MM.1S (cell line): ENCODE measurements around the gene RPL7A.
"Not testable (repeated sequence)": the region's sequence is repeated elsewhere in the genome, so short reads cannot be mapped to it uniquely, and the experiment has no call there.

ENCODE experiments used
- DNase-seq: peaks from one replicate; pipeline ENCODE4 v3.0.0-alpha.2; 2015
- H2AFZ ChIP-seq: fragments of 300-600 bp; sonication (generic); 2 replicates; pipeline ENCODE4 v1.6.0; 2016; ENCODE audit warnings: antibody characterized with exemption, low read length
- H3F3A ChIP-seq: fragments of 300-600 bp; sonication (generic); 2 replicates; pipeline ENCODE4 v1.6.1; 2016; ENCODE audit warnings: mild to moderate bottlenecking, antibody characterized with exemption, low read length, moderate library complexity, mixed read lengths; ENCODE audit not compliant: insufficient read depth
- H3K27ac ChIP-seq: fragments of 300-600 bp; sonication (generic); 2 replicates; pipeline ENCODE4 v1.5.1; 2016; ENCODE audit warnings: mild to moderate bottlenecking, low read length
- H3K27me3 ChIP-seq: fragments of 300-600 bp; sonication (generic); replicated peaks from 2 replicates; pipeline ENCODE4 v1.6.0; 2016; ENCODE audit warnings: low read length; ENCODE audit not compliant: insufficient read depth
- H3K36me3 ChIP-seq: fragments of 300-600 bp; sonication (generic); replicated peaks from 2 replicates; pipeline ENCODE4 v1.6.1; 2016; ENCODE audit warnings: mild to moderate bottlenecking, low read length, mixed read lengths; ENCODE audit not compliant: insufficient read depth
- H3K4me1 ChIP-seq: fragments of 300-600 bp; sonication (generic); 2 replicates; pipeline ENCODE4 v1.6.1; 2016; ENCODE audit warnings: low read length, mixed read lengths
- H3K4me2 ChIP-seq: fragments of 300-600 bp; sonication (generic); 2 replicates; pipeline ENCODE4 v1.6.0; 2016; ENCODE audit warnings: low read depth, low read length
- H3K4me3 ChIP-seq: fragments of 300-600 bp; sonication (generic); 2 replicates; pipeline ENCODE4 v1.5.1; 2016; ENCODE audit warnings: low read length, mixed read lengths
- H3K79me2 ChIP-seq: fragments of 300-600 bp; sonication (generic); 2 replicates; pipeline ENCODE4 v1.6.1; 2016; ENCODE audit warnings: mixed run types, low read length, mixed read lengths
- H3K9ac ChIP-seq: fragments of 300-600 bp; sonication (generic); 2 replicates; pipeline ENCODE4 v1.6.1; 2016; ENCODE audit warnings: low read length, mixed read lengths
- H3K9me2 ChIP-seq: fragments of 300-600 bp; sonication (generic); replicated peaks from 2 replicates; pipeline ENCODE4 v1.6.1; 2016; ENCODE audit warnings: mild to moderate bottlenecking, low read length, mixed read lengths; ENCODE audit not compliant: insufficient read depth
- H3K9me3 ChIP-seq: fragments of 300-600 bp; sonication (generic); replicated peaks from 2 replicates; pipeline ENCODE4 v1.6.1; 2016; ENCODE audit warnings: mild to moderate bottlenecking, low read length, mixed read lengths; ENCODE audit not compliant: insufficient read depth
- H4K20me1 ChIP-seq: fragments of 300-600 bp; sonication (generic); 2 replicates; pipeline ENCODE4 v1.6.1; 2016; ENCODE audit warnings: mild to moderate bottlenecking, low read length, moderate library complexity, mixed read lengths; ENCODE audit not compliant: insufficient read depth
- EZH2 ChIP-seq: fragments of 300-600 bp; sonication (generic); optimal IDR thresholded peaks from 2 replicates; pipeline ENCODE3; 2017; ENCODE audit warnings: low read depth, mild to moderate bottlenecking, antibody characterized with exemption, low read length, mixed read lengths
- EZH2phosphoT487 ChIP-seq: fragments of 300-600 bp; sonication (generic); IDR thresholded peaks from 2 replicates; pipeline ENCODE4 v1.6.1; 2018; ENCODE audit warnings: antibody characterized with exemption, low read length
- TF ChIP-seq, protein P1 (sequence below): fragments of 300-600 bp; sonication (generic); IDR thresholded peaks from 2 replicates; pipeline ENCODE4 v1.5.1; 2016; ENCODE audit warnings: antibody characterized with exemption, low read length, mixed read lengths

The RPL7A gene

DNA sequence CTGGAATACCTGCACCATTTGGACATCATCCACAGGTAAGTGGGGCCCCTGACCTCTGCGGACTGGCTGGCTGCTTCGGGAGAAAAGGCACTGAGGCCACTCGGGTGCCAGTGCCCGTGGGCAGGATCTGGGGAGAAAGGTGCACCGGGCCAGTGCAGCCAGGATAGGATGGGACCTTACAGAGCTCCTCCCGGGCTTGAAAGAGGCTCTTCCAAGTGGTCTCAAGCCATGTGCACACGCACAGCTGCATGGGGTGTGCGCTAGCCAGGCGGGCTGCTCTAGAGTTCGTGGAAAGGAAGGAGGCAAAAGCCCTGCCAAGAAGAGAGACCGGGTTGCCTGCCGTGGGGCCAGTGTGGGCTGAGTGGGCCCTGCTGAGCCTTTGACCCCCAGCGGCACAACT, 41.5 kb downstream of the RPL7A start:
- Histone ChIP-seq H3K27me3 (peaks cover 68% of the 10 kb centered on the region), H3K4me3 (no peak overlapping the region), H4K20me1 (no peaks in the 10 kb centered on the region), H3K9ac (no peak overlapping the region), H3F3A (no peaks in the 10 kb centered on the region), H3K9me3 (no peaks in the 10 kb centered on the region), H2AFZ (no peak overlapping the region), H3K4me2 (no peak overlapping the region), H3K27ac (no peak overlapping the region), H3K36me3 (no peaks in the 10 kb centered on the region), H3K79me2 (no peaks in the 10 kb centered on the region), H3K4me1 (no peaks in the 10 kb centered on the region), H3K9me2 (no peaks in the 10 kb centered on the region)
- DNase-seq = no peak
- TF ChIP-seq EZH2phosphoT487 (no peak), EZH2 (no peak)
- TF ChIP-seq, protein P1, sequence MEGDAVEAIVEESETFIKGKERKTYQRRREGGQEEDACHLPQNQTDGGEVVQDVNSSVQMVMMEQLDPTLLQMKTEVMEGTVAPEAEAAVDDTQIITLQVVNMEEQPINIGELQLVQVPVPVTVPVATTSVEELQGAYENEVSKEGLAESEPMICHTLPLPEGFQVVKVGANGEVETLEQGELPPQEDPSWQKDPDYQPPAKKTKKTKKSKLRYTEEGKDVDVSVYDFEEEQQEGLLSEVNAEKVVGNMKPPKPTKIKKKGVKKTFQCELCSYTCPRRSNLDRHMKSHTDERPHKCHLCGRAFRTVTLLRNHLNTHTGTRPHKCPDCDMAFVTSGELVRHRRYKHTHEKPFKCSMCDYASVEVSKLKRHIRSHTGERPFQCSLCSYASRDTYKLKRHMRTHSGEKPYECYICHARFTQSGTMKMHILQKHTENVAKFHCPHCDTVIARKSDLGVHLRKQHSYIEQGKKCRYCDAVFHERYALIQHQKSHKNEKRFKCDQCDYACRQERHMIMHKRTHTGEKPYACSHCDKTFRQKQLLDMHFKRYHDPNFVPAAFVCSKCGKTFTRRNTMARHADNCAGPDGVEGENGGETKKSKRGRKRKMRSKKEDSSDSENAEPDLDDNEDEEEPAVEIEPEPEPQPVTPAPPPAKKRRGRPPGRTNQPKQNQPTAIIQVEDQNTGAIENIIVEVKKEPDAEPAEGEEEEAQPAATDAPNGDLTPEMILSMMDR = no peak

DNA sequence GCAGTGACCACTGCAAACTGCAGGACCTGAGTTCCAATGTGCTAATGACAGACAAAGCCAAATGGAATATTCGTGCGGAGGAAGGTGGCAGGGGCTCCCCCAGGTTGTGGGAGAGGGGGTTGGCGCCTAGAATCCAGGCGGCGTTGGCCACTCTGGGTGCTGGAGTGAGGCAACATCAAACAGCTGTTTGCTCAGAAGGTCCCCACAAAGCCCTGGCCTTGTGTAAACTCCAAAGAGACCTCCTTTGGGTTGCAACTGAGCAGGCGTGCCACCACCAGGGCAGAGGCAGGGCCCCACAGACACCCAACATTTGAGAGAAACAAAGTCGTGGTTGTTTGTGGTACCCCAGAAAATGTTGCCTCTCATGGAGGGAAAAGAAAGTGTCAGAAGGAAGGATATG, 42.7 kb downstream of the RPL7A start:
- no peaks in the 10 kb centered on the region for H3F3A ChIP-seq
- no peaks in the 10 kb centered on the region for H4K20me1 ChIP-seq
- no peaks in the 10 kb centered on the region for H3K4me1 ChIP-seq
- no peaks in the 10 kb centered on the region for H3K9me2 ChIP-seq
- no peak for DNase-seq
- no peak overlapping the region for H3K27ac ChIP-seq
- H3K79me2 ChIP-seq = no peaks in the 10 kb centered on the region
- H3K27me3 ChIP-seq = peaks cover 68% of the 10 kb centered on the region
- no peak overlapping the region for H3K4me2 ChIP-seq
- no peaks in the 10 kb centered on the region for H3K9me3 ChIP-seq
- TF ChIP-seq EZH2 = no peak
- TF ChIP-seq EZH2phosphoT487 = no peak
- TF ChIP-seq, protein P1 = no peak
- no peak overlapping the region for H3K9ac ChIP-seq
- H3K36me3 ChIP-seq = no peaks in the 10 kb centered on the region
- no peak overlapping the region for H2AFZ ChIP-seq
- no peak overlapping the region for H3K4me3 ChIP-seq

DNA sequence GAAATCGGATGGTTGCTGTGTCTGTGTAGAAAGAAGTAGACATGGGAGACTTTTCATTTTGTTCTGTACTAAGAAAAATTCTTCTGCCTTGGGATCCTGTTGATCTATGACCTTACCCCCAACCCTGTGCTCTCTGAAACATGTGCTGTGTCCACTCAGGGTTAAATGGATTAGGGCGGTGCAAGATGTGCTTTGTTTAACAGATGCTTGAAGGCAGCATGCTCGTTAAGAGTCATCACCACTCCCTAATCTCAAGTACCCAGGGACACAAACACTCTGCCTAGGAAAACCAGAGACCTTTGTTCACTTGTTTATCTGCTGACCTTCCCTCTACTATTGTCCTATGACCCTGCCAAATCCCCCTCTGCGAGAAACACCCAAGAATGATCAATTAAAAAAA, 43.4 kb downstream of the RPL7A start:
- H3K79me2 ChIP-seq, H3K9me2 ChIP-seq, H3K9ac ChIP-seq, H3K9me3 ChIP-seq, H2AFZ ChIP-seq, H3K4me1 ChIP-seq, H3K4me3 ChIP-seq, H3K36me3 ChIP-seq, H3K27ac ChIP-seq, H3F3A ChIP-seq, H4K20me1 ChIP-seq, H3K4me2 ChIP-seq, DNase-seq: not testable (repeated sequence)
- peaks cover 68% of the 10 kb centered on the region for H3K27me3 ChIP-seq

DNA sequence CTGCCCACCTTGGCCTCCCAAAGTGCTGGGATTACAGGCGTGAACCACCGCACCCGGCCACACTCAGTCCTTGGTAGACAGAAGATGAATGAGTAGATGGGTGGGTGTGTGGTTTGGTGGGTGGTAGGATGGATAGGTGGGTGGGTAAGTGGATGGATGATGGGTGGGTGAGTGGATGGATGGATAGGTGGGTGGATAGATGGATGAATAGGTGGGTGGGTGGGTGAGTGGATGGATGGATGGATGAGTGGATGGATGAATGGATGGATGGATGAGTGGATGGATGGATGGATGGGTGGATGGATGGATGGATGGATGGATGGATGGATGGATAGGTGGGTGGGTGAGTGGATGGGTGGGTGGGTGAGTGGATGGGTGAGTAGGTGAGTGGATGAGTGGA, 44.3 kb downstream of the RPL7A start:
- H3K4me2 ChIP-seq, H3K9ac ChIP-seq, H4K20me1 ChIP-seq, H3K4me1 ChIP-seq, H3K36me3 ChIP-seq, H3F3A ChIP-seq, H3K79me2 ChIP-seq, H3K27ac ChIP-seq, H3K4me3 ChIP-seq, H3K9me3 ChIP-seq, H3K9me2 ChIP-seq, H2AFZ ChIP-seq, DNase-seq: not testable (repeated sequence)
- peaks cover 68% of the 10 kb centered on the region for H3K27me3 ChIP-seq
